Epithelial cell of prostate (primary cell): ENCODE results near the gene AMN.

Experiments used
- DNase-seq: peaks from one replicate; pipeline ENCODE4 v3.0.0-alpha.2; 2011; ENCODE audit warnings: low read depth, low spot score
- H3K27ac ChIP-seq: fragments of 450-650 bp; 2 replicates; pipeline ENCODE4 v1.5.1; 2017; ENCODE audit warnings: mild to moderate bottlenecking

The AMN gene

DNA sequence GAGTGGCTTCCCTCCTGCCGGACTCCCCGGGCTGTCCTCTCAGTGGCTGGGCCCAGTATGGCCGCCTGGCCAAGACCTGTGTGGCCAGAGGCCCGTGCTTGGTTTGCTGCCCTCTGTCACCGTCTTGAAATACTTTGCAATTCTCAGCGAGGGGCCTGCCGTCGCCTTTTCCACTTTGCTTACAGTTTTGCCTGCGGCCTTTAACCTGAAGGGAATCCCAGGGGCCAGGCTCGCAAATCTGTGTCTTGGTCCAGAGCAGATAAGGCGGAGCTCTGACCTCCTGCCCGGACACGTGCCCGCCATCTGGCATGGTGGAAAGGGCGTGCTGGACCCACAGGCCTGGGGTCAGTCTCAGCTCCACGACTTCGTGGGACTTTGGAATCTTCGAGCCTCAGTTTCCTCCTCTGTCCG lies 10.9 kb upstream of the AMN start:
- DNase-seq, result no peak
- H3K27ac ChIP-seq, result no peak overlapping the region

DNA sequence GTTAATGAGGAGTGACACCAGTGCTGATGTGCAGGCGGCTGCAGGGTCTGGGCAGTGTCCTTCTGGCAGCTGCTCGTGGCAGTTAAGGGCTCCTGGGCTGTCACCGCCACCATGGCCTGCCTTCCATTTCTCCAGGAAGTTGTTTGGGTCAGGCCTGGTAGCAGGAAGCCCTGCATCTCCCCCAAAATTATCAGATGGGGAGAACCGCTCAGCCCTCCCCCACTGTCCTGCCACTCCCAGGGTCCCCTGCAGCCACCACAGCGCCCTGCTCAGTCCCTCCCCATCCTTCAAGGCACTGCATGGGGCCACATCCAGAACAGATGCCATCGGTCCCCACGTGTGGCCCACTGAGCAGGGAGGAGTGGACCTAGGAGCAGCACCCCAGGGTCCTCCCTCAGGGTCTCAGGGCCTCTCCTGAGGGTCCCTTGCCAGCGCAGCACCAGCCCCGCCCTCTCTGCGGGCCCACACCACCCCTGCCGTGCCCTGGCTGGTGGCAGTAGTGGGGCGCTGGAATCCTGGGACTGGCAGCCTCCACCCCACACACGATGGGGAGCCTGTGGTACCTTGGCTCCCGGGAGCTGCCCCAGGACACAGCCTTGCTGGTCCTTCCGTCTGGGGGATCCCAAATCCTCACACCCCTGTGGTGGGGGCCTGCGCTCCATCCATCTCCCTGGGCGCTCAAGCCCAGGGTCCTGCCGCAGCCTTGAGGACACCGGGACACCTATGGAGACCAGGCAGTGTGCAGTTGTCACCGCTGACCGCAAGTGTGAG lies 10.3 kb upstream of the AMN start:
- DNase-seq, result no peak
- no peak overlapping the region for H3K27ac ChIP-seq

DNA sequence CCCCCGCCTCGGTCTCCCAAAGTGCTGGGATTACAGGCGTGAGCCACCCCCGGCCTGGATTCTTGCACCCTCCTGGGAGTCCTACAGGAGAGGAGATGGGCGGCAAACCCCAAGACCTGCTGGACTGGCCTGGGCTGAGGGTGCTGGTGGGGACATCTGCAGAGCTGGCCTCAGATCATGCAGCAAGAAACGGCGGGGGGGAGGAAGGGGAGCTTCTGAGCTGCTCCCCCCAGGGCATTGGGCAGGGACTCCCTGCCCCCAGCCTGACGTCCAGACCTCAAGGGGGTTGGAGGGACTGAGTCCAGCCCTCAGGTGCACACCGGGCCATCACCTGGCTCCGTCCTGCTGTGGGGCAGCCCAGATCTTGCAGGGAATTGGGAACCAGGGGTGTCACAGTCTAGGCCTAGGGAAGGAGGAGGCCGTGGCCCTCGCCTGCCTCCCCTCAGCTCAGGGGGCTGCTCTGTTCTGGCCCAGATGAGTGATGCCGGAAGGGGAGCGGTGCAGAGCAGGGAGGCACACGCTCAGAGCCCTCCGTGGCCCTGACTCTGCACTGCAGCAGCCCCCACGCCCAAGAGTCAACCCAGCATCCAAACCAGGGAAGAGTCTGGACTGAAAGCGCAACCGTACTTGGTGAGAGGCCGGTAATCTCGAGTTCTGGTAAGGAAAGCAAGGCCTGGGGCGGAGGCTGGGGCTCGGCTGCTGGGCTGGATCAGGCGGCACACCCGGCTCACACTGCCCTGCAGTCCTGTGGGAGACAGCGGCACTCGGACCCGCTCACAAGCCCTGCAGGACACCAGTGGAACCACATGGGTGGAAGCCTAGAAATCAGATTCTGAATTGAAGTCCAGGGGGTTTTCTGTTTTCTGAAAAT lies 8.9 kb upstream of the AMN start:
- DNase-seq, result no peak

DNA sequence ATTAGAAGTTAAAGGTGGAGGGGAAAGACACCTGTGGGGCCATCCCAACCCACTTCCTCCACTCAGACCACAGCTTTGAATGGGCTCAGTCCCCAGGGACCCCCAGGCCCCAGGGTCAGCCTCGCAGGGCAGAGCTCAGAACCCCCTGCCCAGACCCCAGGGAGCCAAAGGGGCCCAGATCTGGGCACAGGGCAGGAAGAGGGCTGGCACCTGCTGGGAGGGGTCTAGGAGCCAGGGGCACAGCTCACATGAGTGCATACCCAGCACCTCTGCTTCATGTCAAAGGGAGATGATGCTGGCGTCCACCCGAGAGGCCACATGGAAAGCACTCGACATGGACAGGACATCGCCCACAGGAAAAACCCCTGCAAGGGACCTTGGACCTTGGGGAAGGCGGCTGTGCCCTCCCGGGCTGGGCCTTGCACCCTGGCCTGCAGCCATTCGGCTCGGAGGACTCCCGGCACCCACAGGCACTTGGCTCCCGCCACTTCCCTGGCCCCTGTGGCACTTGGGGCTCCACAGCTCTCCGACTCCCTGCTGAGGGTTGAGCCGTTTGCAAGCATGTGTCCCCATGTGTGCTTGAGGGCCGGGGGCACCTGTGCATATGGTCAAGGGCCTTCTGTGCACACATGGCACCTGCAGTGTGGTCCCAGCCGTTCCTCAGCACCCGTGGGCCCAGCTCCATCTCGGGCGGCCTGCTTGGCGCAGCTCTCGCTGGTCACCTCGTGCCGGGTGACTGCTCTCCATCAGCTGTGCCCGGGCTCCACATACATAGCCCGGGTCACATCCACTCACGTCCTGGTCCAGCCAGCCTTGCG lies 7.8 kb upstream of the AMN start:
- DNase-seq, result no peak
- H3K27ac ChIP-seq, result no peak overlapping the region

More for the DNA sequence above, 8.9 kb upstream of the AMN start:
- no peak overlapping the region for H3K27ac ChIP-seq

DNA sequence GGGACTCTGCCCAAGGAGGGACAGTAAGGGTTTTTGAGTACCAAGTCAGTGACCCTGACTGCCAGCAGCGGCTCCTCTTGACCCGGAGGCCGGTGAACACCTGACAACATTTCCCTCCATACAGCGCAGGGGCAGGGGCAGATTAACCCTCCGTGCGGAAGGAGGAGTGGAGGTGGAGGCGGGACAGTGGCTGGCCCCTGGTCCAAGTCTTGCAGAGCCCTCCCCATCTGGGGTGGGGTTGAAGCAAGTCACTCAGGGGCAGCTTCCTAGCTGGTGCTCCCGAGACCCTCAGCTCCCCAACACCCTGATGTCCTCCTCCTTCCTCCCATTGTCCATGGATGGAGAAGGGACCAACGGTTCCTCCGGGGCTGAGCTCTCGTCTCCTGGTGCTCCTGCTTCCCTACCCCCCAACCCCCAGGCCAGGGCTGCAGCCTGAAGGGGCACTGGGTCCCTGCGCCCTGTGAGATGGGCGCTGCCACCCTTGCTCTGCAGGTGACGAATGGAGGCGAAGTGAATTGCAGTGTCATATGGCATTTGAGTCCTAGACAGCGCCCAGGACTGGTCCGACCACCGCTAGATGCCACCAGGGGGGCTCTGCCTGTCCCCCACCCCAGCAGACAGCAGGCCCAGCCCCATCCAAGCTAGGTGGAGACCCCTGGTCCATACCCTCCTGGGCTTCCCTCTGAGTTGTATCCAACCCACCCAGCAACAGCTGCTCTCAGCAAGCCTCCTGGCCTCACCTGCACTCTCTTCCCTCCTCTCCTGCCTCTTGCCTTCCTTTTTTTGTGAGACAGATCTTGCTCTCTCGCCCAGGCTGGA lies 7.0 kb upstream of the AMN start:
- DNase-seq, result no peak
- no peak overlapping the region for H3K27ac ChIP-seq

DNA sequence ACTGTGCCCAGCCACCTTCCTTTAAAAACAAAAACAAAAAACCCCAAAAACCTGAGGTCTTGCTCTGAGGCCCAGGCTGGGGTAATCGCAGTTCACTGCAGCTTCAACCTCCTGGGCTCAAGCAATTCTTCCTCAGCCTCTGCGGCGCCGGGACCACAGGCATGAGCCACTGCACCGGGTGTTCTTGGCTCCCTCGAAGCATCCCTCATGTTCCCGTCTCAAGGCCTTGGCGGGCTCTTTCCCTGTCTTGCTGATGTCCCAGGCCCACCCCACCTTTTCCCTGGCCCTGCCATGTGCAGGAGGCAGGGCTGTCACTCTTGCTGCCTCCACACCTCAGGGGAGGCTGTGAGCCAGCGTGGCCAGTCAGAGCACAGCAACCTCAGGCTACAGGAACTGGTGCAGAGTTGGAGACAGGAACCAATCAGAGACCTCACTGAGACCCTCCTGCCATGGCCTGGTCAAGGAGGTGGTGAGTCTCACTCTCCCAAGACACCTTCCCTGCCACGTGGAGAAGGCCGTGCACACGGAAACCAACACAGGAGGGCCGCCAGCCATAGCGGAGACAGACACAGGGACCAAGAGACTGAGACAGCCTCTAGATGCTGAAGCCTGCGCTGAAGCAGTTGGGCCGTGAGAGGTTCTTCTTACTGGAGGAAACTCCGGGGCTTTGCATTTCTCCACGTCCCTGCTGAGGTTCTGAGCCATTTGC lies 6.0 kb upstream of the AMN start:
- no peak for DNase-seq
- H3K27ac ChIP-seq, result no peak overlapping the region

DNA sequence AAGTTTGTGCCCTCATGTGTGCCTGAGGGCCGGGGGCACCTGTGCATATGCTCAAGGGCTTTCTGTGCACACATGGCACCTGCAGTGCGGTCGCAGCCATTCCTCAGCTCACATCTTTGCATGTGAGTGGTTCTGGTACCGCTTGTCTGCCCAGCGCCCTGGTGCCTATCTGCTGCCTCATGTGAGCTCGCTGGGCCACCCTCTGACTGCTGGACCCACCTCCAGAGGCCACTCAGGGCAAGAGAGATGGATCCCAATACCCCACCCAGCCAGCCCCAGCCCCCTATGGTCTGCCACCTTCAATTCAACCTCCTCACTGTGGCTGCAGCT lies 5.4 kb upstream of the AMN start:
- no peak for DNase-seq

DNA sequence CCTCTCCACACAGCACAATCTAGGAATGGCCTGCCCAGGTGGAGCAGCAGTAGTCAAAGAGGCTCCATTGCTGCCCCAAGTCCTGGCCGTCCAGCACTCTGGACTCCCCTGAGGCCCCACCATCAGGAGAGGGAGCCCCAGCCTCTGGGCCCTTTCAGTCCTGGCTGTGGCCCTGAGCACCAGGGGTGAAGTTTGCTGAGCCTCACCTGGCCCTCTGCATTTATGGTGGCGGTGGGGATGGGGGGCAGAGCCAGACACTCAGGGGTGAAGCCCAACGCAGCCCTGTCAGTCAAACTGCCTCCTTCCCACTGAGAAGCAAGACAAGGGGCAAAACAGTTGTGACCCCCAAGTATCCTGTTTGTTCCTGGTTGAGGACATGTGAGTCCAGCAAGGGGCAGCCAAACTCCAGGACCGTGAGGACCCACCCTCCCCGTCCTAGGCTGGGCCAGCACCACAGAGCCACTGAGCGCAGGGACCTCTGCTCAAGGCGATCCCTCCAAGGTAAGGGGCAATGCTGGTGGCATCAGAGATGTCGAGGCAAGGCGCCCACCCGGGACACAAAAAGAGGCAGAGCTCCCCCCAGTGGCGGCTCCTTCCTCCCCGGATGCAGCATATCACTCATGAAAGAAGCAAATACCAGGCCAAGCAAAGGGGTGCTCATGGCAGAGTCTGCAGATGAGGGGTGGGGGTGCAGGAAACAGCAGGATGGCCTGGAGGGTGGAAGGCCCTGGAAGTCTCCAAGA lies 4.8 kb upstream of the AMN start:
- no peak overlapping the region for H3K27ac ChIP-seq
- no peak for DNase-seq

More for the DNA sequence above, 5.4 kb upstream of the AMN start:
- H3K27ac ChIP-seq, result no peak overlapping the region

DNA sequence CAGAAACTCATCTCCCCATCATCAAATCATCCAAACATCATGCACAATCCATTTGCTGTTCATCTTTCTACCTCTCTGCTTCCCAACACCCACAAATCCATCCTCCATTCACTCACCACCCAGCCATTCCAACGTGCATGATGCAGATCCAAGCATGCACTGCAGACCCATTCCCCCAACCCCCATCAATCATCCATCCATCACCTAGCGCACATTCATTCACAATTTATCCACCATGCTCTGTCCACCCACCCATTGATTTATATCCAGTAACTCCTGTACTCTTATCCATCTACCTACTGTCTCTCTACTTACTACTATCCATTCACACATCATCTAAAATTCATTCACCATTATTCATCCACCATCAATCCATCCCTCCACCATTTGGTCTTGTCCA lies 4.0 kb upstream of the AMN start:
- no peak for DNase-seq
- H3K27ac ChIP-seq, result no peak overlapping the region

DNA sequence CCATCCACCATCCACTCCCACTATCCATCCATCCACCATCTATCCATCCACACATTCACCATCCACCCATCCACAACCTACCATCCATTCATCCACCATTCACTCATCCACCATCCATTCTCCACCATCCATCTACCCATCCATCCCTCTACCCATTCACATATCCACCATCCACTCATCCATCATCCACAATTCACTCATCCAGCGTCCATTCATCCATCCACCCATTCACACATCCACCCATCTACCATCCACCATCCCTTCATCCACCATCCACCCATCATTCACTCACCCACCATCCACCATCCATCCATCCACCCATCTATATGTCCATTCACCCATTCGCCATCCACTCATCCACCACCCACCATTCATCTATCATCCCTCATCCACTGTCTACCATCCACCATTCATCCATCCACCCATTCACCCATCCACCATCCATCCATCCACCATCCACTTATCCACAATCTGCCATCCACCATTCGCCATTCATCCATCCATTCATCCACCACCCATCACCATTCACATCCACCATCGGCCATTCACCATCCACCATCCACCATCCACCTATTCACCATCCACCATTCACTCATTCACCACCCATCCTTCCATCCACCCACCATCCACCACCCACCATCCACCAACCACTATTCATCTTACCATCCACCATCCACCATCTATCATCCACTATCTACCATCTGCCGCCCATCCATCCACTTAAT lies 2.0 kb upstream of the AMN start:
- DNase-seq, result no peak
- no peak overlapping the region for H3K27ac ChIP-seq

DNA sequence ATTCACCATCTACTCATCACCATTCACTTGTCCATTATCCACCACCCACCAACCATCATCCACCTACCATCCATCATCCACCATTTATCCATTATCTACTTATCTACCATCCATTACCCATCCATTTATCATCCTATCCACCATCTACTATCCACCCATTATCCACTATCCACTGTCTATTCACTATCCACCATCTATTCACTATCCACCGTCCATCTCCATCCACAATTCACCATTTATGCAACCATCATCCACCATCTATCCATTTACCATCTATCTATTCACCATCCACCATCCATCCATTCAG lies 1.5 kb upstream of the AMN start:
- H3K27ac ChIP-seq, result no peak overlapping the region
- no peak for DNase-seq

DNA sequence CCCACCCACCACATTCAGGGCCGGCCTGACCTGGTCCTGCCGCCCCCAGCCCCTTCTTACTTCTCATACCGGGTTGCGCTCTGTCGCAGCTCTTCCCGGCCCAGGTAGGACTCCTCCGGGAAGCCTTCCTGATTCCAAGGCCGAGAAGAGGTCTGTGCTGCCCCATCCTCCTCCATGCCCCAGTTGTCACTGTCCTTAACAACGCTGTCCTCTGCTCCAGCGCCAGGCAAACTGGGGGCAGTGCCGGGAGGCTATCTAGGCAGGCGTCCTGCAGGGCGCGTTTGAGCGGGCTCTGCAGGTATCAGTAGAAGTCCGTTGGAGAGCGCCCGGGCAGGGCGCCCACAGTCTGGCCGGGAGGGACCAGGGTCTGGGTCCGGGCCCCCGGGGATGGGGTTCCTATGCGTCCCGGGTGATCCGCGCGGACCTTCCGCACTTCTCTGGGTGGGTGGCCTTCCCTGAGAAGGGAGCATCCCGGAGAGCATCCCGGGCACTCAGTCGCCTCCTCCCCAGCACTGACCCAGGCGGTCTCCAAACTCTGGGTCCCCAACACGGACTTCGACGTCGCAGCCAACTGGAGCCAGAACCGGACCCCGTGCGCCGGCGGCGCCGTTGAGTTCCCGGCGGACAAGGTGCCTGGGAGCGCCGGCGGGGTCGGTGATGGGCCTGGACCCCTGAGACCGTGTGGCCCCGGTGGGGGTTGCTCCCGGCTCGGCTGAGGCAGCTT lies 900 bp downstream of the AMN start:
- no peak overlapping the region for H3K27ac ChIP-seq
- no peak for DNase-seq

DNA sequence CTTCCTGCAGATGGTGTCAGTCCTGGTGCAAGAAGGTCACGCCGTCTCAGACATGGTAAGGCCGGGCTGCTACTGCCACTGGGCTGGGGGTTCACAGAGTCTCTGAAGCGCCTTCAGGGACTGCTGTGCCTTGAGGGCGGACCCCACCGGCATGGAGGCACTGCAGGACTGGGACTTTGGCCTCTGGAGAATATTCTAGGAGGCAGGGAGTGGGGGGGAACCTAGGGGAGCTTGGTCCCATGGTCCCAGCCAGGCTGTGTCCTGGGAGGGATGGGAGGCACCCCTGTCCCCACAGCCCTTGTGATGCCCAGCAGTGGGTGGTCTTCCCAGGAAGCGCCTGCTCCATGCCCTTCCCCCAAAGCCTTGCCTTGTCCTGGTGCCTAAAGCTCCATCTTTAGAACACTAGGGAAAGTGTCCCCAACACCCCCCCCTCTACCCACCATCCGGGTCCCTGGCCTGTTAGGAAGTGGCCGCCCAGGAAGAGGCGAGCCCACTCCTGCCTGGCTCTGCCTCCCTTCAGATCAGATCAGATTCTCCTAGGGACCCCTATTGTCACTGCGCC lies 1.5 kb downstream of the AMN start:
- no peak for DNase-seq
- H3K27ac ChIP-seq, result no peak overlapping the region

DNA sequence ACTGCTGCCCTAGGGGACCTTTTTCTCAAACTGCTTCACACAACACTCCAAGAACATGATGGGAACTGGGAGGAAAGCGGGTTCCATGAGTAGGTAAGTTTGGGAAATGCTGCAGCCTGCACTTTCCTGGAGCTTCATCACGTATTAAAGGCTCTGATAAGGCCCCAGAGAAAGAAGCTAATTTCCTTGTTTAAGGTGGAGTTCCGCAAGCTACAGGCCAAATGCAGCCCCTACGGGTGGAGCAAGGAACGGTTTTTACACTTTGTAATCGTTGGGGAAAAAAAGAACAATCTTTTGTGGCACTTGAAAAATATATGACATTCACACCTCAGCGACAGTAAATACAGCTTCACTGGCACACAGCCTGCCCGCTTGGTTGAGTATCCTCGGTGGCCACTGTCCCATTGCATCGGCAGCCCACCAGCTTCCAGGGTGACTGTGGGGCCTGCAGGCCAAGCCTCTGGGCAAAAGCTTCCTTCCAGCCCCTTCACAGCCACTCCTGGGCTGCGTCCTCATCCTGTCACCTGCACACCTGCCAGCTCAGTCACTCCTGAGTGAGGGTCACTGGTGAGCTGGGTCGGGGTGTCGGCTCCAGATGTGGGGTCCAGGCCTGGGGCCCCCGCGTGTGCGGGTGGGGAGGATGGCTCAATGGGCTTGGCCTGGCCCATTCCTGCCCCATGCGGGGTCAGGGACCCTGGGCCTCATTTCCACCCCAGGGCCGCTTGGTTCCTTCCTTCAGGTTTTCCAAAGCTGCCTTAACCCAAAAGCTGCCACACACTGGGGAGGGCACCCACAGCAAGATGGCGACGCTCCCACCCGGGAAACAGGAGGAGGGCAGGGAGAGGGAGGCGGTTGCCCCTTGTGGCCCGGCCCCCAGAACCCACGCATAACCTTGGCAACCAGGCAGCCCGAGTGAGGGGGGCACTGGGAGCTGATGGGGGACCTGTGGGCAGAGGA lies 2.4 kb downstream of the AMN start:
- DNase-seq, result no peak
- no peak overlapping the region for H3K27ac ChIP-seq

DNA sequence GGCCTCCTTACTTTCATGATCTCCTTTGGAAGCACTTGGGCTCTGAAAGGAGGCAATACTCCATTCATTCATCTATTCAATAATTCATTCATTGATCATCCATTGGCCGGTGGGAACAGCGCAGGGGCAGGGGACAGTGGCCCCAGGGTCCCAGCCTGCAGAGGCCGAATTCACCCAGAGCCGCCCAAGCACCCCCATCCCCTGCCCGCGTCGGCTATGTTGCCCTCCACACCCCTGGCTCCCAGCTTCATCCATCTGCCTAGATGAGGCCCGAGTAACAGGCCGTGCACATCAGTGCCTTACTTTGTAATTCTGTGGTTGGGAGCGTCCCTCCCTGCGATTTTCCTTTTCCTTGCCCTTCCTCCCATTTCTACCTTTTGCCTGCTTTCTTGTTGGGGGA lies 3.2 kb downstream of the AMN start:
- no peak for DNase-seq
- H3K27ac ChIP-seq, result no peak overlapping the region

DNA sequence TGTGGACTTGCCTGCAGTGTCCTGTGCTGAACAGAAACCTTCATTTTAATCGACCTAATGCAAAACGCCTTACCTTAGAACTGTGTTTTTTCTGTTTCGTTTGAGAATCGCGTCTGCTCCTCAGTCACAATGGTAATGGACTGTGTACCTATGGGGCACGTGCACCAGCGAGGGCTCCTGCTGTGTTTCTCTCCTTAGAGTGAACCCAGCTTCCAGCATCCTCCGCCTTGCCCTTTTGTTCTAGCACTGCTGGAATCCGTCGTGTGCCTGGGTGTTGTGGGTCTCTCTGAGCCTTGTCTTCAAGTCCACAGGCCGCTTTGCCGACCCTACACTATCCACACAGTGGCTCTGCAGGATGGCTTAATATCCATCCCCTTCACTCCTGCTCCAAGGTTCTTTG lies 3.6 kb downstream of the AMN start:
- DNase-seq, result no peak
- H3K27ac ChIP-seq, result no peak overlapping the region
